Measurements from ENCODE around the gene IER5.

The IER5 gene

DNA sequence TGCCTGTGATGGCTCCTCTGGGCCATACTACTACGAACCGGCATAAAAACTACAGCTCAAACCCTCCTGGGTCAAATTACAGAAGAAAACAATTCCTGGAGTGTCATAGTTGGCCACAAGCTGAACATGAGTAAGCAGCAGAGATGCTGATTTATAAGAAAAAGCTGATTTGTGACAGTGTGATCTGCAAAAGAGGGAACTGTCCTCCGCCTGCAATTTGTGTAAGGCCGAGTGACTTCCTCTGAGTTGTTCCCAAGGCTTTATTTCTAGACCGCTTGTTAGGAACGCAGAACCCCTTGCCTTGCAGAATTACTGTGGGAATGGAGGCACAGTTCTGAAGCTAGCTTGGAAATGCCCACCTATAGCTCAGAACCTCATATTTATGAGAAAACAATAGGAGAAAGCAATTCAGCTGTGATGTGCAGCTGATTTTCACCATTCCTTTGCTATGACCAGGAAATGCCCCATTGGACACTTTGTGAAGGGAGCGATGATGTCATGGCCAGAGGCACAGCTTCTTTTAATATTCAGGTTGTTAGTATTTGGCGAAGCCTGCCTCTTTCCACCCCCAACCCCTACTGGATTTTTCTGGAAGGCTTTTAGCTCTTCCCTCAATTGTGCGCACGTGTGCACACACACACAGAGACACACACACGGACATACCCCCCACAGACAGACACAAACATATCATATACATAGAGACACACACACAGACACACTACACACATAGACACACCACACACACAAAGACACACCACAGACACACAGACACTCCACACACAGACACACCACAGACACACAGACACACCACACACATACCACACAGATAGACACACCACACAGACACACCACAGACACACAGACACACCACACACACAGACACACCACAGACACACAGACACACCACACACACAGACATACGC, 47.6 kb downstream of the IER5 start:
- DNase-seq: peak; percentile 27

DNA sequence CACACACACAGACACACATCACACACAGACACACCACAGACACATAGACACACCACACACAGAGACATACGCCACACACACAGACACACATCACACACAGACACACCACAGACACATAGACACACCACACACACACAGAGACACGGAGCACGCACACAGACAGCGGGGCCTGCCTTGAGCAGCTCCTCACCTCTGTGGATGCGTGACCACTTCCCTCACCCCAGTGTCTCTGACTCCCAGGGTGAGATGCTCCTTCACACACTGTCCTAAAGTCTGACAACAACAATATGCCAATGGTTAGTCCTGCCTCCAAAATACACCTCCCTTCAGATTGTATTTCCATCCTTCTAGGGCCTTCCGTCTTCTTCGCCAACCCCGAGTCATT, 48.2 kb downstream of the IER5 start:
- no peak for DNase-seq

DNA sequence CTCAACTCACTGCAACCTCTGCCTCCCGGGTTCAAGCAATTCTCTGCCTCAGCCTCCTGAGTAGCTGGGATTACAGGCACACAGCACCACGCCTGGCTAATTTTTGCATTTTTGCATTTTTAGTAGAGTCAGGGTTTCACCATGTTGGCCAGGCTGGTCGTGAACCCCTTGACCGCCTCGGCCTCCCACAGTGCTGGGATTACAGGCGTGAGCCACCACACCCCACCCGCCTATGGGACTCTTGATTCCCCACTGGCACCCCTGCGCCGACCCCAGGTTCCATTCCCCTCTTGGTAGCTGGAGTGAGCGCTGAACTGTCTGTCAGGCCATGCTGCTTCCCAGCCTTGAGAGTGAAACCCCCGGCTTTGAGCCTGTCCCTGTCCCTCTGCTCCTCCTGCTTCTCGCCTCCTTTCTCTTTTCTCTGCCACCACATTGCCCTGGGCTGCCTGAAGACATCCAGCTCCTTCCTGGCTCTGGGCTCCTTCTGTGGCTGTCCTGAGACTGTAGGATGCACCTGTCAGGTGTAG, 48.8 kb downstream of the IER5 start:
- no peak for DNase-seq

- no peak for DNase-seq
Measured at GRCh38 chr1:181139631-181140061, 51.1 kb downstream of the IER5 start.

DNA sequence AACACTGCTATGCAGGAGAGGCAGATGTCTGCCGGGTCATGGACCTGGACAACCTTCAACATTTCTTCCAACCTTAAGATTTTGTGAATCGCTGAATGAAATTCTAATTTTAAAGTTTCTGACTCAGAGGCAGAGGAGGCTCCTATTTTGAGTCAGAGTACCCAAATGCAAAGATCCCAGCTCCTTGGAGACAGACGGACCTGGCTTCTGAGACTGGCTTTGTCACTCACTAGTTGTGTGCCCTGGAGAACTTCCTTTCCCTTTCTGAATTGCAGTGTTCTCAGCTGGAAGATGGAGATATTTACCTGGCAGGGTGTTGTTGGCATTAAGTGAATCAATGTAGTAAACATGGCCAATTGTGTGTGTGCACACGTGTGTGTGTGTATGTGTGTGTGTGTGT, 51.9 kb downstream of the IER5 start:
- no peak for DNase-seq

GRCh38 chr1:181140891-181141290, 52.4 kb downstream of the IER5 start:
- DNase-seq: no peak

GRCh38 chr1:181141431-181141910, 53.0 kb downstream of the IER5 start:
- no peak for DNase-seq
